Putamen (tissue), 1 donor: ENCODE data around the gene GNG13.

ENCODE experiments used
- DNase-seq: peaks from one replicate; pipeline ENCODE4 v3.0.0-alpha.2; 2016; ENCODE audit warnings: low spot score

GNG13 gene

GRCh38 chr16:793414-793813 lies 7.1 kb downstream of the GNG13 start:
- DNase-seq = no peak

- no peak for DNase-seq
Observed at GRCh38 chr16:792221-792995, 8.1 kb downstream of the GNG13 start.

- DNase-seq = no peak
Observed at GRCh38 chr16:791131-791530, 9.4 kb downstream of the GNG13 start.

- no peak for DNase-seq
Observed at GRCh38 chr16:790086-790485, 10.4 kb downstream of the GNG13 start.

GRCh38 chr16:789191-789850 lies 11.2 kb downstream of the GNG13 start:
- no peak for DNase-seq

GRCh38 chr16:788399-789126 lies 12.0 kb downstream of the GNG13 start, which contains the start of gene CHTF18:
CHTF18 (plus strand) TSS chr16:788620; CDS start chr16:788685, 65 bp downstream.
- peak; percentile 91 for DNase-seq

- no peak for DNase-seq
Observed at GRCh38 chr16:787978-788398, 12.5 kb downstream of the GNG13 start, which contains the start of gene RPUSD1. RPUSD1 (minus strand) TSS chr16:788381; CDS start chr16:787737, 644 bp downstream.

- DNase-seq = no peak
Observed at GRCh38 chr16:787321-787966, 13.1 kb downstream of the GNG13 start.

- no peak for DNase-seq
Observed at GRCh38 chr16:785563-786535, 14.7 kb downstream of the GNG13 start.

GRCh38 chr16:784431-784830 lies 16.1 kb downstream of the GNG13 start:
- DNase-seq = no peak

GRCh38 chr16:783404-784161 lies 17.0 kb downstream of the GNG13 start:
- no peak for DNase-seq

GRCh38 chr16:782766-783403 lies 17.6 kb downstream of the GNG13 start:
- no peak for DNase-seq

GRCh38 chr16:782258-782657 lies 18.3 kb downstream of the GNG13 start:
- DNase-seq = no peak

GRCh38 chr16:781346-782010 lies 19.1 kb downstream of the GNG13 start:
- no peak for DNase-seq

GRCh38 chr16:780296-780695 lies 20.2 kb downstream of the GNG13 start:
- no peak for DNase-seq

GRCh38 chr16:779561-779960 lies 21.0 kb downstream of the GNG13 start:
- no peak for DNase-seq

- DNase-seq = no peak
Observed at GRCh38 chr16:778909-779527, 21.5 kb downstream of the GNG13 start.

- no peak for DNase-seq
Observed at GRCh38 chr16:778447-778846, 22.1 kb downstream of the GNG13 start.

- no peak for DNase-seq
Observed at GRCh38 chr16:777826-778225, 22.7 kb downstream of the GNG13 start.
